Right lobe of liver (tissue), 4 donors: ENCODE data around the gene LACTBL1.
"Not testable (repeated sequence)": the region's sequence is repeated elsewhere in the genome, so short reads cannot be mapped to it uniquely, and the experiment has no call there.

ENCODE experiments used
- POLR2A ChIP-seq: fragments of 450-650 bp; IDR thresholded peaks from one replicate; pipeline ENCODE4 v1.6.1; 2017; ENCODE audit warnings: antibody characterized with exemption, mild to moderate bottlenecking
- TF ChIP-seq, protein P1 (sequence below), 4 donors: fragments of 200-600 bp in 3 of 4; fragments of 450-650 bp in 1 of 4; IDR thresholded peaks; one replicate each; pipeline versions ENCODE4 v1.5.1 to v1.8.0; 2016 to 2022; ENCODE audit warnings: antibody characterized with exemption in 4 of 4, mild to moderate bottlenecking in 2 of 4
- donor health status: DM: no; HTN: no; CAD: no.
- donor health status: DM: no; HTN: no; CAD: no.
- donor health status: DM: no; HTN: yes; CAD: no.

- TF ChIP-seq, protein P1, sequence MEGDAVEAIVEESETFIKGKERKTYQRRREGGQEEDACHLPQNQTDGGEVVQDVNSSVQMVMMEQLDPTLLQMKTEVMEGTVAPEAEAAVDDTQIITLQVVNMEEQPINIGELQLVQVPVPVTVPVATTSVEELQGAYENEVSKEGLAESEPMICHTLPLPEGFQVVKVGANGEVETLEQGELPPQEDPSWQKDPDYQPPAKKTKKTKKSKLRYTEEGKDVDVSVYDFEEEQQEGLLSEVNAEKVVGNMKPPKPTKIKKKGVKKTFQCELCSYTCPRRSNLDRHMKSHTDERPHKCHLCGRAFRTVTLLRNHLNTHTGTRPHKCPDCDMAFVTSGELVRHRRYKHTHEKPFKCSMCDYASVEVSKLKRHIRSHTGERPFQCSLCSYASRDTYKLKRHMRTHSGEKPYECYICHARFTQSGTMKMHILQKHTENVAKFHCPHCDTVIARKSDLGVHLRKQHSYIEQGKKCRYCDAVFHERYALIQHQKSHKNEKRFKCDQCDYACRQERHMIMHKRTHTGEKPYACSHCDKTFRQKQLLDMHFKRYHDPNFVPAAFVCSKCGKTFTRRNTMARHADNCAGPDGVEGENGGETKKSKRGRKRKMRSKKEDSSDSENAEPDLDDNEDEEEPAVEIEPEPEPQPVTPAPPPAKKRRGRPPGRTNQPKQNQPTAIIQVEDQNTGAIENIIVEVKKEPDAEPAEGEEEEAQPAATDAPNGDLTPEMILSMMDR (IDR thresholded peaks at IDR 0.05) = not testable (repeated sequence)
- not testable (repeated sequence) for TF ChIP-seq POLR2A
Measured at GRCh38 chr1:22992384-22992783, 19.7 kb upstream of the LACTBL1 start.
